Epithelial cell of proximal tubule (primary cell): ENCODE results near the gene C1orf35. TPM values are rescaled to one million over a fixed set of nuclear protein-coding genes. Genes with fewer than 3 reads are reported as not detected.
A peak's percentile ranks its signal among the peaks of the same experiment; 100 is the strongest.

Source experiments
- DNase-seq: peaks from one replicate; pipeline ENCODE4 v3.0.0-alpha.2; 2011; ENCODE audit warnings: low read depth
- H3K4me3 ChIP-seq: 2 replicates; pipeline ENCODE4 v1.5.1; 2011; ENCODE audit warnings: low read depth, mild to moderate bottlenecking, low read length
- total RNA-seq: library from RNA; depleted of rRNA; stranded (reverse); fragments of >200 nt; gene quantifications from 2 replicates; pipeline ENCODE4 v1.2.3, GENCODE V29; 2015
- TF ChIP-seq, protein P1 (sequence below): conservative IDR thresholded peaks from 2 replicates; pipeline ENCODE4 v1.5.1; 2012; ENCODE audit warnings: low read depth, mild to moderate bottlenecking, low read length

C1orf35 gene
- total RNA-seq, 1 donor from 2014 or later = 23.8 TPM

DNA sequence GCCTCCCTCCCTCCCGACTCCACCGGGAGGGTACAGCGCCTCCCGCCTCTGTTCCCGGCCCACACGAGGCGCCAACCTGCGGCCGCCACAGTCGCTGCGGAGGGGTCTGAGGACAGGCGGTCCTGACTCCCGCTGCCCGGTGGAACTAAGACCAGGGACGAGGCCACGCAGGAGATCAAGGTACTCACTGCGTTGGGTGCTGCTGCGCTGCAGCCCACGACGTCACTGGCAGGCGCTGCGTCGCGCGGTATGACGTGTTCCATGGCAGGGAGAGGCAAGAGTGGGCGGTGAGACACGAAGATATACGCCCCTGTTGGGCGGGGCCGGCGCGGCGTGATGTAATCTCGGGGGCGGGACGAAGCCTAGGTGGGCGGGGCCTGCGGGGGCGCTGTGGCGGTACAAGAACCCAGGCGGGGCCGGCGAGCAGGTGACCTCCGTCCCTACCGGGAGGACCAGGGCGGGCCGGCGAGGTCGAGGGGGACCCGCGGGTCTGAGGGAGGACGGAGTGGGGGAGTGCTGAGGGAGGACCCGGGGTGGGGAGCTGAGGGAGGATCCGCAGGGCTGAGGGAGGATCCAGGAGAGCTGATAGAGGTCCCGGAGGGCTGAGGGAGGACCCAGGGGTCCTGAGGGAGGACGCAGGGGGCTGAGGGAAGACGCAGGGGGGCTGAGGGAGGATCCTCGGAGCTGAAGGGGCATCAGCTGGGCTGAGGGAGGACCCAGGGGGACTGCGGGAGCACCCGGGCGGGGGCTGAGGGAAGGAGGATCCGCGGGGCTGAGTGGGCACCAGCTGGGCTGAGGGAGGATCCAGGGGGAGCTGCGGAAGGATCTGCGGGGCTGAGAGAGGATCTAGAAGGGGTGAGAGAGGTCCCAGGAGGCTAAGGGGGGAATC, 6.2 kb upstream of the C1orf35 start, which contains the start of gene MRPL55:
Gene MRPL55 (minus strand): TSS at position 227 of the 889 bp plus-strand sequence. CDS start 1,039 bp downstream, outside the sequence.
- peak within 1 kb of the TSS; percentile 100 for H3K4me3 ChIP-seq
- TF ChIP-seq, protein P1, sequence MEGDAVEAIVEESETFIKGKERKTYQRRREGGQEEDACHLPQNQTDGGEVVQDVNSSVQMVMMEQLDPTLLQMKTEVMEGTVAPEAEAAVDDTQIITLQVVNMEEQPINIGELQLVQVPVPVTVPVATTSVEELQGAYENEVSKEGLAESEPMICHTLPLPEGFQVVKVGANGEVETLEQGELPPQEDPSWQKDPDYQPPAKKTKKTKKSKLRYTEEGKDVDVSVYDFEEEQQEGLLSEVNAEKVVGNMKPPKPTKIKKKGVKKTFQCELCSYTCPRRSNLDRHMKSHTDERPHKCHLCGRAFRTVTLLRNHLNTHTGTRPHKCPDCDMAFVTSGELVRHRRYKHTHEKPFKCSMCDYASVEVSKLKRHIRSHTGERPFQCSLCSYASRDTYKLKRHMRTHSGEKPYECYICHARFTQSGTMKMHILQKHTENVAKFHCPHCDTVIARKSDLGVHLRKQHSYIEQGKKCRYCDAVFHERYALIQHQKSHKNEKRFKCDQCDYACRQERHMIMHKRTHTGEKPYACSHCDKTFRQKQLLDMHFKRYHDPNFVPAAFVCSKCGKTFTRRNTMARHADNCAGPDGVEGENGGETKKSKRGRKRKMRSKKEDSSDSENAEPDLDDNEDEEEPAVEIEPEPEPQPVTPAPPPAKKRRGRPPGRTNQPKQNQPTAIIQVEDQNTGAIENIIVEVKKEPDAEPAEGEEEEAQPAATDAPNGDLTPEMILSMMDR = peak; percentile 5
- no peak for DNase-seq

DNA sequence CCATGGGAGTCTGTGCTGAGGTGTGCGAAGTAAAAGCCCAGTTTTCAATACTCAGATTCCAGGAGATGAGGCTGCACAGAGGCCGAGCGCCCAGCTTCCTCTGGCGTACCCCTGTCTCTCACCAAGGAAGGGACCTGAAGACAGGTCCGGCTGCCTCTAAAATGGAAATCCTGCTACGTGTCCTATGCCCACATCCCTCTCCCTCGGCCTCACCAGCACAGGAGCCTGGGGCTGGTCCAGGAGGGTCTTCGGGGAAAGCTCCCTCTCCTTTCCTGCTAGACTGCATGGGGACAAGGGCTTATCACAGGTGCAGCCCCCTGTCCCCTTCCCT, 5.6 kb upstream of the C1orf35 start:
- H3K4me3 ChIP-seq = peak overlapping the region; percentile 100
- no peak for DNase-seq
- TF ChIP-seq, protein P1 = no peak

DNA sequence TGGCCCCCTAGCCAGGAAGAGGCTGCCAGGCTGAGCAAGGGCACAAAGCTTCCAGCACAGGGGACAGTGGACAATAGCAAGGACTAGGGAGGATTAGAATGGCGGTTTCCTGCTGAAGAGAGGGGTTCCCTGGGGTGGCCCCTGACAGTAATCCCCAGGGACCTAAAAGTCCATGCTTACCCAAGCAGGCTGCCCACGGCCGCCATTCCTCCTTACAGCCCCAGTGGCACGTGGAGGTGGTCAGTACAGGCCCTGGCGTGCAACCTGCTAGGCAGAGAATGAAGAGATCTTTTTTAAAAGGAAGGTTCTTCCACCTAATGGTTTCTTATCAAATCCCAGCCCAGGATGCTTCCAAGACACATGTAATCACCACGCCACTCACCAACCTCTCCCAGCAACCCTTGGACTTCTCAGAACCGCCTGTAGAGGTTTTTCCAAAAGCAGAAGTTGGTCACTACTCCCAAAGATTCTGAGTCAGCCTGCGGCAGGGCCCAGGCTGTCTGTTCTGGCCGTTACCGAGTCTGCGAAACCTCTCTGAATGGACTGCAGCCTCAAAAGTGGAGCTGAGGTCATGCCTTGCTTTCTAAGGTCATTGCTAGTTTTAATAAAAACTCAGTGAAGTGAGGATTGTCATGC, 5.0 kb upstream of the C1orf35 start:
- TF ChIP-seq, protein P1 = no peak
- H3K4me3 ChIP-seq = peak overlapping the region; percentile 100
- no peak for DNase-seq

DNA sequence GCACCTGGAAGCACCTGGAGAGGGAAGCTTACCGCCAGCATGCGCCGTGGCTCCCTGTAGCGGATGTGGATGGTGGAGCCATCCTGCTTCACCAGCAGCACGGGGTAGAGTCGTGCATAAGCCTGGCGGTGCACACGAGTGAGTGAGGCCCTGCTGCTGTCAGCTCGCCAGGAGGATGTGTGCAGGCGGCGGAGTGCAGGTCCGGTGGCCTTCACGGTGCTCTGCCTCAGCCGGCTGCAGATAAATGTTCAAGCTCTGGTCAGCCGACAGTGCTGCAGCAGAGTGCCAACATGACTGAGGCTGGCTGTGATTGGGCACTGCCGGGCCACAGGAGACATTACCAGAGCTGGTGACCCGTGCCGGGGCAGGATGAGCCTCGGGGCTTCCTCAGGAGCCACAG, 4.5 kb upstream of the C1orf35 start:
- TF ChIP-seq, protein P1 = no peak
- H3K4me3 ChIP-seq = no peak overlapping the region
- DNase-seq = no peak

DNA sequence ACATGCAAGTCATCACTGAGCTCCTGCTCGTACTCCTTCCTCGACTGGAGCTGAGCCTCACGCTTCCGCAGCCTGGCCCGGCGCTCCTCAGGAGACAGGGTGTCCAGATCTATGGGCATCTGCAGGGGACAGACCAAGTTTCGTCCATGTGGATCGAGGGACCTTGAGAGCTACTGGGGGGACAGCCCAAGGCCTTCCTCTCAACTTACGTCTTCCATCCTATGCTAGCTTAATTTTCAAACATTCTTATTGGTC, 3.6 kb upstream of the C1orf35 start:
- H3K4me3 ChIP-seq = no peak overlapping the region
- TF ChIP-seq, protein P1 = no peak
- DNase-seq = no peak

DNA sequence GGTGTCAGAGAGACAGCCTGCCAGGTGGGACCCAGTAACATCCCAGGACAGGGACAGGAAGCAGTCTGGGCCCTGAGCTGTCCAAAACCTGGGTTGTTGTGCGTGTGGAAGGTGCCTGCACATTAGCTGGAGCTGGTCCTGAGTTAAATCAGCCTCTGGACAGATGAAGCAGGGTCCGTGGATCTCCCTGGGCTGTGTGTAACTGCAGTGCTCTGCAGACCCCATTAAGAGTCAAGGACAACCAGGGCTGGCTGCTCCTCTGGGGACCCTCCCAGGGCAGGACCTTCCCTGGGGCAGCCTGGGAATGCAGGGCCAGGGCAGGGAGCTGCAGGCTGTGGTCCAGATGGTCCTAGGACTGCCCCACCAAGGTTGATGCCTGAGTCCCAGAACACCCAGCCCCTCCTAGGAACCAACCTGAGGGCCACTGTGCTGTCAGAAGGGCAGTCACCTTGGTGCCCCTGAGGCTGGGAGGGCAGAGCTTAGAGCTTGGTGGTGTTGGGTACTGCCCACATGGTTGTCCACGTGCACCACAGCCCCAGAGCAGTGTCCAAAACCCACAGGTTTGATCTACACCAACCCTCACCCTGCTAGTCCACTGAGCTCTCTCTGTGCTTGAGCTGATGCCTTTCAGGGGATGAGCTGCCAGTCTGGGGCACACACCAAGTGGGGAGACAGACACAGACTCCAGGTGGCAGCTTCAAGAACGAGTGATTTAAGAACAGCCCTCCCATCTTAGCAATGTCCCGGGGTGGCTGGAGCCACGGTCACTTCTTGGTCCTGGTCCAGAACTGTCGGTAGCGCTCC, 3.1 kb upstream of the C1orf35 start:
- TF ChIP-seq, protein P1 = no peak
- no peak for DNase-seq
- no peak overlapping the region for H3K4me3 ChIP-seq
